ENCODE results near the gene DNAJC2. TPM values are rescaled to one million over a fixed set of nuclear protein-coding genes. Genes with fewer than 3 reads are reported as not detected.

Gene DNAJC2
- total RNA-seq, 2 experiments from 2014 or later = 38.6 to 53.5 TPM

- Histone ChIP-seq H3K9me2 (ENCODE audit: insufficient read depth, low read length) (no peaks in the 10 kb centered on the region), H3K4me1 (ENCODE audit: insufficient read depth, low read length, poor library complexity, severe bottlenecking) (peaks cover 18% of the 10 kb centered on the region), H3K36me3 (ENCODE audit: insufficient read depth, low read length) (peaks cover 54% of the 10 kb centered on the region), H3K27ac (ENCODE audit: low read depth, low read length, poor library complexity, severe bottlenecking) (no peak overlapping the region), H3K4me3 (ENCODE audit: low read depth, low read length, poor library complexity, severe bottlenecking) (no peak overlapping the region), H3K79me2 (ENCODE audit: insufficient read depth, low read depth, low read length) (peaks cover 73% of the 10 kb centered on the region), H3K9me3 (ENCODE audit: low read length) (no peaks in the 10 kb centered on the region), H3K4me2 (ENCODE audit: low read length) (no peak overlapping the region), H2AFZ (ENCODE audit: low read length) (no peak overlapping the region), H4K20me1 (ENCODE audit: insufficient read depth, low read length) (0 out of 2 replicates have a peak, but pooled peaks cover 17% of the 10 kb centered on the region)
- ChIA-PET POLR2A (interaction anchor here (1.2 kb wide), 1 partner anchor 42 kb away, joined by 5 read pairs; no protein-coding TSS in a partner anchor), CTCF (ENCODE audit: unreplicated experiment) (no interaction called here)
- DNase-seq (ENCODE audit: low spot score) = no peak
- no TSS peak for BruUV-seq (replicated peaks)
- TF ChIP-seq, protein P1, sequence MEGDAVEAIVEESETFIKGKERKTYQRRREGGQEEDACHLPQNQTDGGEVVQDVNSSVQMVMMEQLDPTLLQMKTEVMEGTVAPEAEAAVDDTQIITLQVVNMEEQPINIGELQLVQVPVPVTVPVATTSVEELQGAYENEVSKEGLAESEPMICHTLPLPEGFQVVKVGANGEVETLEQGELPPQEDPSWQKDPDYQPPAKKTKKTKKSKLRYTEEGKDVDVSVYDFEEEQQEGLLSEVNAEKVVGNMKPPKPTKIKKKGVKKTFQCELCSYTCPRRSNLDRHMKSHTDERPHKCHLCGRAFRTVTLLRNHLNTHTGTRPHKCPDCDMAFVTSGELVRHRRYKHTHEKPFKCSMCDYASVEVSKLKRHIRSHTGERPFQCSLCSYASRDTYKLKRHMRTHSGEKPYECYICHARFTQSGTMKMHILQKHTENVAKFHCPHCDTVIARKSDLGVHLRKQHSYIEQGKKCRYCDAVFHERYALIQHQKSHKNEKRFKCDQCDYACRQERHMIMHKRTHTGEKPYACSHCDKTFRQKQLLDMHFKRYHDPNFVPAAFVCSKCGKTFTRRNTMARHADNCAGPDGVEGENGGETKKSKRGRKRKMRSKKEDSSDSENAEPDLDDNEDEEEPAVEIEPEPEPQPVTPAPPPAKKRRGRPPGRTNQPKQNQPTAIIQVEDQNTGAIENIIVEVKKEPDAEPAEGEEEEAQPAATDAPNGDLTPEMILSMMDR (conservative IDR thresholded peaks at IDR 0.05; ENCODE audit: low read length) = no peak
- TF ChIP-seq EZH2phosphoT487 (IDR thresholded peaks at IDR 0.05; ENCODE audit: borderline replicate concordance, low read depth, low read length) = no peak
- intact Hi-C loops (cut with micrococcal nuclease; ENCODE audit: unreplicated experiment) = no loop called here
These were observed 3.1 kb downstream of the DNAJC2 start for GRCh38 chr7:103341466-103341865.

DNA sequence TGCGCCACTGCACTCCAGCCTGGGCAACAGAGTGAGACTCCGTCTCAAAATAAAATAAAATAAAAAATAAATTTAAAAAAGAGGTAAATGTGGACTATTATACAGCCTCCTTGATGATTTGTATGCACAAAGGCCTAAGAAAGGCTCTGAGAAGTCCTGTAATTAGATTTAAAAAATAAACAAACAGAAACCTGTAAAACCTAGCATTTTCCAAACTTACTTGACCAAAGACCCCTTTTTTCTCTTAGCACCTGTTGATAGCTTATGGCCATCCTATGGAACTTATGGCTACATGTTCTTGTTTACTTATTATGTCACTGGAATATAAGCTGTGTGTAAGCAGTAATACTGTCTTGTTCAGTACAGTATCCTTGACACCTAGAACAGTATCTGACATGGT is 5.7 kb downstream of the DNAJC2 start:
- H3K27ac ChIP-seq (ENCODE audit: low read depth, low read length, poor library complexity, severe bottlenecking) = no peak overlapping the region
- no peaks in the 10 kb centered on the region for H3K9me2 ChIP-seq (ENCODE audit: insufficient read depth, low read length)
- no peak for DNase-seq (ENCODE audit: low spot score)
- H3K79me2 ChIP-seq (ENCODE audit: insufficient read depth, low read depth, low read length) = peaks cover 68% of the 10 kb centered on the region
- no TSS peak for BruUV-seq (replicated peaks)
- H3K4me1 ChIP-seq (ENCODE audit: insufficient read depth, low read length, poor library complexity, severe bottlenecking) = peaks cover 12% of the 10 kb centered on the region
- peaks cover 80% of the 10 kb centered on the region for H3K36me3 ChIP-seq (ENCODE audit: insufficient read depth, low read length)
- H3K9me3 ChIP-seq (ENCODE audit: low read length) = no peaks in the 10 kb centered on the region
- H3K4me2 ChIP-seq (ENCODE audit: low read length) = no peak overlapping the region
- TF ChIP-seq EZH2phosphoT487 (IDR thresholded peaks at IDR 0.05; ENCODE audit: borderline replicate concordance, low read depth, low read length) = no peak
- TF ChIP-seq, protein P1 (conservative IDR thresholded peaks at IDR 0.05; ENCODE audit: low read length) = no peak
- no peak overlapping the region for H3K4me3 ChIP-seq (ENCODE audit: low read depth, low read length, poor library complexity, severe bottlenecking)
- no peak overlapping the region for H2AFZ ChIP-seq (ENCODE audit: low read length)
- CTCF ChIA-PET (ENCODE audit: unreplicated experiment) = no interaction called here
- intact Hi-C loops (cut with micrococcal nuclease; ENCODE audit: unreplicated experiment) = no loop called here
- POLR2A ChIA-PET = interaction anchor here (0.7 kb wide), 1 partner anchor 41 kb away, joined by 4 read pairs; no protein-coding TSS in a partner anchor
- H4K20me1 ChIP-seq (ENCODE audit: insufficient read depth, low read length) = 0 out of 2 replicates have a peak, but pooled peaks cover 17% of the 10 kb centered on the region

GRCh38 chr7:103336761-103337160 is 7.8 kb downstream of the DNAJC2 start:
- H2AFZ ChIP-seq (ENCODE audit: low read length) = no peak overlapping the region
- H3K36me3 ChIP-seq (ENCODE audit: insufficient read depth, low read length) = peaks cover 98% of the 10 kb centered on the region
- TF ChIP-seq, protein P1 (conservative IDR thresholded peaks at IDR 0.05; ENCODE audit: low read length) = no peak
- TF ChIP-seq EZH2phosphoT487 (IDR thresholded peaks at IDR 0.05; ENCODE audit: borderline replicate concordance, low read depth, low read length) = no peak
- intact Hi-C loops (cut with micrococcal nuclease; ENCODE audit: unreplicated experiment) = no loop called here
- ChIA-PET CTCF (ENCODE audit: unreplicated experiment) (no interaction called here), POLR2A (no interaction called here)
- no peak overlapping the region for H3K27ac ChIP-seq (ENCODE audit: low read depth, low read length, poor library complexity, severe bottlenecking)
- H3K9me3 ChIP-seq (ENCODE audit: low read length) = no peaks in the 10 kb centered on the region
- no peak overlapping the region for H3K4me2 ChIP-seq (ENCODE audit: low read length)
- DNase-seq (ENCODE audit: low spot score) = no peak
- H3K4me3 ChIP-seq (ENCODE audit: low read depth, low read length, poor library complexity, severe bottlenecking) = no peak overlapping the region
- peaks cover 65% of the 10 kb centered on the region for H3K79me2 ChIP-seq (ENCODE audit: insufficient read depth, low read depth, low read length)
- TSS peak; percentile 23 for BruUV-seq (replicated peaks)
- no peaks in the 10 kb centered on the region for H3K9me2 ChIP-seq (ENCODE audit: insufficient read depth, low read length)
- H3K4me1 ChIP-seq (ENCODE audit: insufficient read depth, low read length, poor library complexity, severe bottlenecking) = peaks cover 4% of the 10 kb centered on the region
- H4K20me1 ChIP-seq (ENCODE audit: insufficient read depth, low read length) = 0 out of 2 replicates have a peak, but pooled peaks cover 16% of the 10 kb centered on the region

Data from OCI-LY7 (cell line).